Glutamatergic neuron (in vitro differentiated cells): ENCODE results near the gene CSAD. TPM values are rescaled to one million over a fixed set of nuclear protein-coding genes. Genes with fewer than 3 reads are reported as not detected.

Experiments
- DNase-seq: peaks from one replicate; pipeline ENCODE4 v3.0.0; 2022
- H3K27ac Mint-ChIP-seq: one replicate; pipeline ENCODE4 v1.8.0; 2020; ENCODE audit warnings: mild to moderate bottlenecking, mixed read lengths, inconsistent platforms; ENCODE audit not compliant: unreplicated experiment
- H3K27me3 Mint-ChIP-seq: one replicate; pipeline ENCODE4 v1.8.0; 2020; ENCODE audit warnings: mild to moderate bottlenecking, moderate library complexity, mixed read lengths, inconsistent platforms; ENCODE audit not compliant: unreplicated experiment
- H3K36me3 Mint-ChIP-seq: one replicate; pipeline ENCODE4 v1.8.0; 2020; ENCODE audit warnings: mild to moderate bottlenecking, mixed read lengths, inconsistent platforms; ENCODE audit not compliant: unreplicated experiment
- H3K4me1 Mint-ChIP-seq: one replicate; pipeline ENCODE4 v1.8.0; 2020; ENCODE audit warnings: mild to moderate bottlenecking, low read depth, mixed read lengths, inconsistent platforms; ENCODE audit not compliant: unreplicated experiment
- H3K4me3 Mint-ChIP-seq: one replicate; pipeline ENCODE4 v1.8.0; 2020; ENCODE audit warnings: mild to moderate bottlenecking, mixed read lengths, inconsistent platforms; ENCODE audit not compliant: unreplicated experiment
- H3K9me3 Mint-ChIP-seq: one replicate; pipeline ENCODE4 v1.8.0; 2020; ENCODE audit warnings: mild to moderate bottlenecking, moderate library complexity, mixed read lengths, inconsistent platforms; ENCODE audit not compliant: unreplicated experiment
- total RNA-seq: library from RNA; stranded (reverse); fragmentation: NEBNext Ultra II Directional; extraction: Animal tissue kit (Norgen Biotek cat#: 25700); gene quantifications from one replicate; pipeline ENCODE4 v1.2.1, GENCODE V29; 2021; ENCODE audit not compliant: unreplicated experiment
- TF ChIP-seq, protein P1 (sequence below): fragments of 200-600 bp; sonication (generic); IDR thresholded peaks from one replicate; pipeline ENCODE4 v1.5.0; 2021; ENCODE audit not compliant: partially characterized antibody, unreplicated experiment

CSAD gene
- total RNA-seq, 1 donor from 2014 or later: 34.5 TPM

DNA sequence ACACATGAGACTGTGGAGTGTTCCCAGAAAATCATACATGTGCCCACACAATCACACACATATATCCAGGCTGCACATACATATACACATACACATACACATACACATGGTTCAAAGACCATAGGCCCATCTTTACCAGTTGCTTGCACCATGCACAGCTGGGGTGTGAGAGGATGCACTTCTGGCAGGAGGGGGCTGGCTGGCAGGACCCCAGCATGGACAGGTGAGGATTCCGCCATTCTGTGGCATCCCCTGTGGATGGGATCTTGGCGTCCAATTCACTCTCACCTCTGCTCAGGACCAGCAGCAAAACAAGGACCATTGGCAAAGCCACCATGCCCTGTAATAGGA, 19.4 kb upstream of the CSAD start:
- Mint-ChIP-seq H3K27me3 (peaks cover 20% of the 10 kb centered on the region), H3K9me3 (peaks cover 3% of the 10 kb centered on the region)
- TF ChIP-seq, protein P1, sequence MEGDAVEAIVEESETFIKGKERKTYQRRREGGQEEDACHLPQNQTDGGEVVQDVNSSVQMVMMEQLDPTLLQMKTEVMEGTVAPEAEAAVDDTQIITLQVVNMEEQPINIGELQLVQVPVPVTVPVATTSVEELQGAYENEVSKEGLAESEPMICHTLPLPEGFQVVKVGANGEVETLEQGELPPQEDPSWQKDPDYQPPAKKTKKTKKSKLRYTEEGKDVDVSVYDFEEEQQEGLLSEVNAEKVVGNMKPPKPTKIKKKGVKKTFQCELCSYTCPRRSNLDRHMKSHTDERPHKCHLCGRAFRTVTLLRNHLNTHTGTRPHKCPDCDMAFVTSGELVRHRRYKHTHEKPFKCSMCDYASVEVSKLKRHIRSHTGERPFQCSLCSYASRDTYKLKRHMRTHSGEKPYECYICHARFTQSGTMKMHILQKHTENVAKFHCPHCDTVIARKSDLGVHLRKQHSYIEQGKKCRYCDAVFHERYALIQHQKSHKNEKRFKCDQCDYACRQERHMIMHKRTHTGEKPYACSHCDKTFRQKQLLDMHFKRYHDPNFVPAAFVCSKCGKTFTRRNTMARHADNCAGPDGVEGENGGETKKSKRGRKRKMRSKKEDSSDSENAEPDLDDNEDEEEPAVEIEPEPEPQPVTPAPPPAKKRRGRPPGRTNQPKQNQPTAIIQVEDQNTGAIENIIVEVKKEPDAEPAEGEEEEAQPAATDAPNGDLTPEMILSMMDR: no peak

DNA sequence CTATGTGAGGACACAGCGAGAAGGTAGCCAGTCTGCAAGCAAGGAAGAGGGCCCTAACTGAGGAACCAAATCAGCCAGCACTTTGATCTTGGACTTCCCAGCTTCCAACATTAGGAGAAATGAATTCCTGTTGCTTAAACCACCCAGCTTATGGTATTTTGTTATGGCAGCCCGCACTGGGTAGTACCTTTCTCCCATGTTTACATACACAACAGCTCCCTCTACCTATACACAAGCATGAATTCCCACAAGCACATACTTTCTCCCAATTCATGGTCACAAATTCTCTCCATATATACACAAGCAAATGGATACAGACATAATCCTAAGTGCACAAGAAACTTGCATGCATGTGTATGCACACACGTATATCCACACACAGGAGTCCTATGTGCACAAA, 19.0 kb upstream of the CSAD start:
- no peak overlapping the region for H3K4me3 Mint-ChIP-seq
- no peaks in the 10 kb centered on the region for H3K36me3 Mint-ChIP-seq
- TF ChIP-seq, protein P1: no peak
- no peaks in the 10 kb centered on the region for H3K4me1 Mint-ChIP-seq
- peaks cover 3% of the 10 kb centered on the region for H3K9me3 Mint-ChIP-seq
- H3K27me3 Mint-ChIP-seq: peaks cover 20% of the 10 kb centered on the region
- no peak overlapping the region for H3K27ac Mint-ChIP-seq
- no peak for DNase-seq

More for the DNA sequence above, 19.4 kb upstream of the CSAD start:
- no peak for DNase-seq
- no peaks in the 10 kb centered on the region for H3K36me3 Mint-ChIP-seq
- H3K4me1 Mint-ChIP-seq: no peaks in the 10 kb centered on the region
- H3K27ac Mint-ChIP-seq: no peak overlapping the region
- no peak overlapping the region for H3K4me3 Mint-ChIP-seq

- TF ChIP-seq, protein P1: no peak
- H3K27me3 Mint-ChIP-seq: peaks cover 21% of the 10 kb centered on the region
- H3K4me1 Mint-ChIP-seq: no peaks in the 10 kb centered on the region
- no peak overlapping the region for H3K27ac Mint-ChIP-seq
- no peaks in the 10 kb centered on the region for H3K36me3 Mint-ChIP-seq
- no peak overlapping the region for H3K4me3 Mint-ChIP-seq
- peaks cover 3% of the 10 kb centered on the region for H3K9me3 Mint-ChIP-seq
- DNase-seq: no peak
Observed at GRCh38 chr12:53198486-53199110, 17.9 kb upstream of the CSAD start.

DNA sequence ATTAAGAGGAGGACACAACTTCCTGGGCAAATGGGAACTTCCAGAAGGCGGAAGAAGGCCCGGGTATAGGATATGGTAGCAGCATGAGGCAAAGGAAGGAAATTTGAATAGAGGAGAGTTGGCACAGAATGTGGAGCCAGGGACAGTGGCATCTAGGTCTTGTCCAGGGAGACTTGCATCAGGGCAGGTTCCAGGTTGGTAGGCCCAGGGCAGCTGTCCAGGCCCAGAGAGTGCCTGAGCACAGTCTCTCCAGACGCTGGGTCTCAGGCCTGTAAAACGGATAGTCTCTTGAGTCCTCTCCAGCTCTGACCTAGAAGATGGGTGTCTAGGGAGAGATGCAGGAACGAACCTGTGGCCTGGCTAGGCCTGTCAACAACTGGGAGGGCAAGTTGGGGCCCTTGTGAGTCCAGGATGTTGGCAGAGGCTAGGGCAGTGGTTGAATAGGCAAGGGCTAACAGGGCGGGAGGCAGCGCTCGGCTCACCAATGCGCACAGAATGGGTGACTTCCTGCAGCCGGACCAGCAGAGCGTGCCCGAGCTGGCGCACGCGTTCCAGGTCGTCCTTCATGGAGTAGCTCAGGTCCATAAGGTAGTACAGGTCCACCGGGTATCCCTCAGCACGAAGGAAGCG, 16.4 kb upstream of the CSAD start:
- Mint-ChIP-seq H3K4me1 (no peaks in the 10 kb centered on the region), H3K36me3 (no peaks in the 10 kb centered on the region), H3K4me3 (no peak overlapping the region), H3K9me3 (peaks cover under 1% of the 10 kb centered on the region), H3K27ac (no peak overlapping the region), H3K27me3 (peaks cover 27% of the 10 kb centered on the region)
- TF ChIP-seq, protein P1: no peak
- DNase-seq: no peak

- Mint-ChIP-seq H3K9me3 (peaks cover 1% of the 10 kb centered on the region), H3K4me1 (no peaks in the 10 kb centered on the region), H3K27me3 (peaks cover 27% of the 10 kb centered on the region), H3K4me3 (no peak overlapping the region), H3K27ac (no peak overlapping the region), H3K36me3 (no peaks in the 10 kb centered on the region)
- DNase-seq: no peak
- TF ChIP-seq, protein P1: no peak
Observed at GRCh38 chr12:53196486-53196885, 15.8 kb upstream of the CSAD start.
